GM10266 (cell line): ENCODE data around the gene PRDX1.

Experiments used
- DNase-seq: peaks from one replicate; pipeline ENCODE4 v3.0.0; 2012; ENCODE audit errors: extremely low spot score
- TF ChIP-seq, protein P1 (sequence below): IDR thresholded peaks from 2 replicates; pipeline ENCODE4 v1.5.1; 2012; ENCODE audit warnings: mild to moderate bottlenecking, low read depth; ENCODE audit not compliant: control insufficient read depth, insufficient read depth; ENCODE audit errors: missing control alignments

Gene PRDX1

GRCh38 chr1:45499415-45499769, 22.3 kb downstream of the PRDX1 start:
- DNase-seq = no peak
- TF ChIP-seq, protein P1, sequence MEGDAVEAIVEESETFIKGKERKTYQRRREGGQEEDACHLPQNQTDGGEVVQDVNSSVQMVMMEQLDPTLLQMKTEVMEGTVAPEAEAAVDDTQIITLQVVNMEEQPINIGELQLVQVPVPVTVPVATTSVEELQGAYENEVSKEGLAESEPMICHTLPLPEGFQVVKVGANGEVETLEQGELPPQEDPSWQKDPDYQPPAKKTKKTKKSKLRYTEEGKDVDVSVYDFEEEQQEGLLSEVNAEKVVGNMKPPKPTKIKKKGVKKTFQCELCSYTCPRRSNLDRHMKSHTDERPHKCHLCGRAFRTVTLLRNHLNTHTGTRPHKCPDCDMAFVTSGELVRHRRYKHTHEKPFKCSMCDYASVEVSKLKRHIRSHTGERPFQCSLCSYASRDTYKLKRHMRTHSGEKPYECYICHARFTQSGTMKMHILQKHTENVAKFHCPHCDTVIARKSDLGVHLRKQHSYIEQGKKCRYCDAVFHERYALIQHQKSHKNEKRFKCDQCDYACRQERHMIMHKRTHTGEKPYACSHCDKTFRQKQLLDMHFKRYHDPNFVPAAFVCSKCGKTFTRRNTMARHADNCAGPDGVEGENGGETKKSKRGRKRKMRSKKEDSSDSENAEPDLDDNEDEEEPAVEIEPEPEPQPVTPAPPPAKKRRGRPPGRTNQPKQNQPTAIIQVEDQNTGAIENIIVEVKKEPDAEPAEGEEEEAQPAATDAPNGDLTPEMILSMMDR = no peak

- DNase-seq = no peak
- TF ChIP-seq, protein P1 = no peak
These were observed 23.4 kb downstream of the PRDX1 start for GRCh38 chr1:45498279-45498678.

DNA sequence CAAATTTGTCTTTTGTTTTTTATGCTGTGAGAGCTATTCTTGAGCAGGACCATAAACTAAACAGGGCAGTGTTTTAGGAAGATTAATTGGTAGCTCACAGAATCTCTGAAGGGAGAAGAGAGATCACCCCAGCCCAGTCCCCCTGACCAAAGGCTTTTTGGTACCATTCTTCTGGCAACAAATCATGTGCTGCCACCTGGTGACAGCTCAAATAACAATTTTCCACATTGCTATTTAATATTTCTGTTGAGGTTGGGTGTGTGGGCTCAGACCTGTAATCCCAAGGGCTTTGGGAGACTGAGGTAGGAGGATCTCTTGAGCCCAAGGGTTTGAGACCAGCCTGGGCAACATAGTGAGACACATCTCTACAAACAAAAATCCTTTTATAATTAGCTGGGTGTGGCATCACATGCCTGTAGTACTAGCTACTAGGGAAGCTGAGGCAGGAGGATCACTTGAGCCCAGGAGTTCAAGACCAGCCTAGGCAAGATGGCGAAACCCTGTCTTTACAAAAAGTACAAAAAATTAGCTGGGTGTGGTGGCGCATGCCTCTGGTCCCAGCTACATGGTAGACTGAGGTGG, 28.5 kb downstream of the PRDX1 start:
- TF ChIP-seq, protein P1 = peak; percentile 67
- DNase-seq = peak; percentile 72

DNA sequence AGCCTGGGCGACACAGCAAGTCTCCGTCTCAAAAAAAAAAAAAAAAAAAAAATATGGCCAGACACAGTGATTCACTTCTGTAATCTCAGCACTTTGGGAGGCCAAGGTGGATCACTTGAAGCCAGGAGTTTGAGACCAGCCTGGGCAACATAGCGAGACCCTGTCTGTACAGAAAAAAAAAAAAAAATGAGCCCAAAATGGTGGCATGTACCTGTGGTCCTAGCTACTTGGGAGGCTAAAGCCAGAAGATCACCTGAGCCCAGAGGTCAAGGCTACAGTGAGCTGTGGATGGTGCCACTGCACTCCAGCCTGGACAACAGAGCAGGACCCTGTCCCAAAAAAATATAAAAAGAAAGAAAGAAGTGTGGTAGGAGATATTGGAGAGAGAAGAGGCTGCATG, 29.0 kb downstream of the PRDX1 start:
- DNase-seq = no peak
- TF ChIP-seq, protein P1 = no peak

- no peak for DNase-seq
- TF ChIP-seq, protein P1 = no peak
These were observed 30.0 kb downstream of the PRDX1 start for GRCh38 chr1:45491487-45492260.

GRCh38 chr1:45490626-45491486, 30.8 kb downstream of the PRDX1 start, which contains the start of gene TESK2:
Gene TESK2, minus strand, starts transcription at chr1:45491163. Its CDS starts 33,378 bp downstream, at chr1:45457785.
- peak; percentile 95 for DNase-seq
- TF ChIP-seq, protein P1 = no peak
